Lower leg skin (tissue), 4 donors: ENCODE measurements around the gene FAM107B. TPM values are rescaled to one million over a fixed set of nuclear protein-coding genes. Genes with fewer than 3 reads are reported as not detected.

Experiments used
- DNase-seq, 2 donors: peaks; one replicate each; pipeline ENCODE4 v3.0.0-alpha.2; 2019; ENCODE audit warnings: low spot score in 2 of 2
- H3K4me3 ChIP-seq: fragments of 200-600 bp; sonication (generic); 2 replicates; pipeline ENCODE4 v1.5.1; 2017; ENCODE audit warnings: mild to moderate bottlenecking, low read depth; ENCODE audit not compliant: poor library complexity, severe bottlenecking
- POLR2A ChIP-seq, 2 donors: fragments of 450-650 bp; IDR thresholded peaks; one replicate each; pipeline ENCODE4 v1.6.1; 2016 to 2017; ENCODE audit warnings: antibody characterized with exemption in 2 of 2, mild to moderate bottlenecking in 1 of 2, moderate library complexity in 1 of 2
- WGBS, 2 donors: methylation state at CpG; one replicate each; pipeline ENCODE4 v1.1.5; 2018; 5-methylcytosine and 5-hydroxymethylcytosine counted together
- intact Hi-C: fragments of 100-400 bp; cut with DNase I; formaldehyde crosslinking; loops from one replicate; pipeline ENCODE4 v1.15.0; 2023; ENCODE audit warnings: low total_unique reads
- total RNA-seq, 4 donors: library from RNA; depleted of rRNA; stranded (reverse); fragments of >200 nt; gene quantifications; one replicate each; pipeline ENCODE4 v1.1.0, GENCODE V29; 2016
- TF ChIP-seq, protein P1 (sequence below), 3 donors: fragments of 450-650 bp; IDR thresholded peaks; one replicate each; pipeline ENCODE4 v1.5.1; 2016; ENCODE audit warnings: antibody characterized with exemption in 3 of 3, mild to moderate bottlenecking in 3 of 3, moderate library complexity in 2 of 3

FAM107B gene
- total RNA-seq, 4 donors from 2014 or later = 28.3 to 52.7 (median 31.0) TPM

GRCh38 chr10:14574885-14575284 is 199.8 kb downstream of the FAM107B start:
- WGBS, 2 donors = 86 to 91% methylated on average over 6 of the region's 6 CpGs
- DNase-seq = no peak
- TF ChIP-seq POLR2A (IDR thresholded peaks at IDR 0.05) = no peak
- TF ChIP-seq, protein P1, sequence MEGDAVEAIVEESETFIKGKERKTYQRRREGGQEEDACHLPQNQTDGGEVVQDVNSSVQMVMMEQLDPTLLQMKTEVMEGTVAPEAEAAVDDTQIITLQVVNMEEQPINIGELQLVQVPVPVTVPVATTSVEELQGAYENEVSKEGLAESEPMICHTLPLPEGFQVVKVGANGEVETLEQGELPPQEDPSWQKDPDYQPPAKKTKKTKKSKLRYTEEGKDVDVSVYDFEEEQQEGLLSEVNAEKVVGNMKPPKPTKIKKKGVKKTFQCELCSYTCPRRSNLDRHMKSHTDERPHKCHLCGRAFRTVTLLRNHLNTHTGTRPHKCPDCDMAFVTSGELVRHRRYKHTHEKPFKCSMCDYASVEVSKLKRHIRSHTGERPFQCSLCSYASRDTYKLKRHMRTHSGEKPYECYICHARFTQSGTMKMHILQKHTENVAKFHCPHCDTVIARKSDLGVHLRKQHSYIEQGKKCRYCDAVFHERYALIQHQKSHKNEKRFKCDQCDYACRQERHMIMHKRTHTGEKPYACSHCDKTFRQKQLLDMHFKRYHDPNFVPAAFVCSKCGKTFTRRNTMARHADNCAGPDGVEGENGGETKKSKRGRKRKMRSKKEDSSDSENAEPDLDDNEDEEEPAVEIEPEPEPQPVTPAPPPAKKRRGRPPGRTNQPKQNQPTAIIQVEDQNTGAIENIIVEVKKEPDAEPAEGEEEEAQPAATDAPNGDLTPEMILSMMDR (IDR thresholded peaks at IDR 0.05) = no peak
- H3K4me3 ChIP-seq = no peak overlapping the region
- intact Hi-C loops = no loop called here

- 76 to 78% methylated on average over 3 of the region's 3 CpGs for WGBS, 2 donors
These were observed 200.4 kb downstream of the FAM107B start for GRCh38 chr10:14574291-14574690.

DNA sequence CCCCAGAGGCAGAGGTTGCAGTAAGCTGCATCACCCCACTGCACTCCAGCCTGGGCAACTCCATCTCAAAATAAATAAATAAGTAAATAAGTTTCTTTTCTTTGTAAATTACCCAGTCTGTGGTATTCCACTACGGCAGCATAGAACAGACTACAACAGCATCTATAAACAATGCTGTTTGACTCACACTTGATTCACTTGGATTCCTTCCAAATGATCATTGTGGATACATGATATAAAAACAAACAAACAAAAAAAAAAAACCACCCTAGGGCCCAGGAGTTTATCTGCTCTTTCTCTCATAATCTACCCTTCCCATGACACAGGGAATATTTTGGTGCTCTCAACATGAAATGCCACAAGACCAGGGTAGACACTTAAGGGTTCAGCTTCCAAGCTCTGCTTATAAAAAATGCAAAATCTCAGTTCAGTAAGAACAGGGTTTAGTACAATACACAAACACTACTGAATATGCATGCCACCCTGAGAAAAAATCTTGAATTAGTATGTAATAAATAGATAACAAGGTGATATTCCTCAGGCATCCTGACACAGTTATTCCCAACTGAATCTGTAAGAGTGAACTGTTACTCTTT is 200.9 kb downstream of the FAM107B start:
- intact Hi-C loops = no loop called here
- DNase-seq = no peak
- TF ChIP-seq, protein P1 (IDR thresholded peaks at IDR 0.05) = no peak
- TF ChIP-seq POLR2A (IDR thresholded peaks at IDR 0.05) = no peak
- H3K4me3 ChIP-seq = no peak overlapping the region
- 24 to 35% methylated on average over 1 of the region's 1 CpG for WGBS, 2 donors

More at GRCh38 chr10:14574291-14574690, 200.4 kb downstream of the FAM107B start:
- TF ChIP-seq POLR2A (IDR thresholded peaks at IDR 0.05) = no peak
- TF ChIP-seq, protein P1 (IDR thresholded peaks at IDR 0.05) = no peak
- intact Hi-C loops = no loop called here
- no peak overlapping the region for H3K4me3 ChIP-seq
- DNase-seq = no peak

DNA sequence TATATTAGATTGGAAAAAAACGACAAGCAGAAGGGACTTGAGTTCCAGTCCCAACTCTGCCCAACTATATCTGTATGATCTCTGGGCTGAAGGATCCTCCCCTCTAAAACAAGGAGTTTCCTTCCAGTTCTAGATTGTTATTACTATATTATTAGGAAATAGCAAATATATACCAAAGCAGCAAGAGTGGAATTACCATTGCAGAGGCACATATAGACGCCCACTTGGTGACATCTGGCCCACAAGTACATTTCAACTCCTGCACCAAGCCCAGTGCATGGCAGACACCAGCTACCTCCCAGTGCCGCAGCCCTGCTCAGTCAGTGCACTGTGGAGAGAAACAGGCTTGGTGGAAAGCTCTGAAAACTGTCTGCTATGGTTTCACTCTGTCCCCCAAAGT is 201.9 kb downstream of the FAM107B start:
- 90 to 92% methylated on average over 3 of the region's 3 CpGs for WGBS, 2 donors

GRCh38 chr10:14571866-14572507 is 202.7 kb downstream of the FAM107B start:
- no peak overlapping the region for H3K4me3 ChIP-seq
- intact Hi-C loops = no loop called here
- TF ChIP-seq, protein P1 (IDR thresholded peaks at IDR 0.05) = no peak
- no peak for TF ChIP-seq POLR2A (IDR thresholded peaks at IDR 0.05)

More for the DNA sequence above, 201.9 kb downstream of the FAM107B start:
- no peak for DNase-seq
- TF ChIP-seq, protein P1 (IDR thresholded peaks at IDR 0.05) = no peak
- TF ChIP-seq POLR2A (IDR thresholded peaks at IDR 0.05) = no peak
- no peak overlapping the region for H3K4me3 ChIP-seq
- intact Hi-C loops = no loop called here

More at GRCh38 chr10:14571866-14572507, 202.7 kb downstream of the FAM107B start:
- WGBS, 2 donors = 69 to 74% methylated on average over 10 of the region's 10 CpGs
- no peak for DNase-seq
